GM18502 (cell line): Measurements from ENCODE around the gene SCLT1.
"Not testable (repeated sequence)": the region's sequence is repeated elsewhere in the genome, so short reads cannot be mapped to it uniquely, and the experiment has no call there.

Experiments
- ATAC-seq: cut with Tn5 transposase; IDR thresholded peaks from one replicate; pipeline ENCODE4 v1.9.1; 2021; ENCODE audit warnings: mild to moderate bottlenecking; ENCODE audit not compliant: unreplicated experiment, poor library complexity

SCLT1 gene

DNA sequence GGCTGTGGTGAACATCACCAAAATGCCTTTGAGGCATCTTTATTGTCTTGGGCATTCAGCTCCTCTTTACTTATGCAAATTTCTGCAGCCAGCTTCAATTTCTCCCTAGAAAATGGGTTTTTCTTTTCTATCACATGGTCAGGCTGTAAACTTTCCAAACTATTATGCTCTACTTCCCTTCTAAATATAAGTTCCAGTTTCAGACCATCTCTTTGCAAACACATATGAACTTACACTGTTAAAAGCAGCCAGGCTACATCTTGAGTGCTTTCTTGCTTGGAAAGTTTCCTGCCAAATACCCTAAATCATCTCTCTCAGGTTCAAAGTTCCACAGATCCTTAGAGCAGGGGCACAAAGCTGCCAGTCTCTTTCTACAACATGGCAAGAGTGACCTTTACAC, 13.2 kb downstream of the SCLT1 start:
- ATAC-seq, result no peak

GRCh38 chr4:129077326-129077725, 16.0 kb downstream of the SCLT1 start:
- no peak for ATAC-seq

DNA sequence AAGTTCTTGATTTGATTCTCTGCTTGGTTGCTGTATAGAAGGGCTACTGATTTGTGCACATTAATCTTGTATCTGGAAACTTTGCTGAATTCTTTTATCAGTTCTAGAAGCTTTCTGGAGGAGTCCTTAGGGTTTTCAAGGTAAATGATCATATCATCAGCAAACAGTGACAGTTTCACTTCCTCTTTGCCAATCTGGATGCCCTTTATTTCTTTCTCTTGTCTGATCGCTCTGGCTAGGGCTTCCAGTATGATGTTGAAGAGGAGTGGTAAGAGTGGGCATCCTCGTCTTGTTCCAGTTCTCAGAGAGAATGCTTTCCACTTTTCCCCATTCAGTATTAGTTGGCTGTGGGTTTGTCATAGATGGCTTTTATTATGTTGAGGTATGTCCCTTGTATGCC, 23.8 kb downstream of the SCLT1 start:
- not testable (repeated sequence) for ATAC-seq

DNA sequence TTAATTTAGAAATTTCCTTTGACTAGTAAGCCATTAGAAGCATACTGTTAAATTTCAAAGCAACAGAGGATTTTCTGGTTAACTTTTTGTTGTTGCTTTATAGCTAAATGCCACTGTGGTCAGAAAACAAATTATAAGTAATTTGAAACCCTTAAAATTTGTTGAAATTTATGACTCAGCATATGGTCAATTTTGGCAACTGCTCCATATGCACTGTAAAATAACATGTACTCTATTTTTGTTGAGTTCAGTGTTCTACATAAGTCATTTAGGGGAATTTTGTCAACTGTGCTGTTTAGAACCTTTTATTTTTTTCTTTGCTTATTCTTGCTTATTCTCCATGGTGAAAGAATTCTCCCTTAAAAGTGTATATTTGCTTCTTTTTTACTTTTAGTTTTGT, 28.6 kb downstream of the SCLT1 start:
- ATAC-seq, result no peak

DNA sequence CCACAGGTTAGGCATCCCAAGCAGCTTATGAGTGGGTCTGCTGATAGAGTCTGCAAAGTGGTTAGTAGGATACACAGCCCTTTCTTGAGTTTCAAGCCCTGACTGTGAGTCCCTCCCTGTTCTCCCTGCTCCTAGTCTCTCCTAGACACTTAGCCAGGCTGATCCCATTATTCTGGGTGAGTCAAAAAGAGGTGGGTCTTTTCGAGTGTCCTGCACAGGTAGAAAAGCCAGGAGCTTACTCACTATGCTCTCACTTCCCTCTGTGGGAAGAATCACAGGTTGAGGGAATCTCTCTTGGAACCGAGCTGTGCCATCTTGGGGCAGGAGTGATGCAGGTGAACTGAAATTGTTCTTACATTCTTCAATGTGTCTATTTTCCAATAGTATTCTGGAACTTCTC, 29.7 kb downstream of the SCLT1 start:
- ATAC-seq, result no peak

DNA sequence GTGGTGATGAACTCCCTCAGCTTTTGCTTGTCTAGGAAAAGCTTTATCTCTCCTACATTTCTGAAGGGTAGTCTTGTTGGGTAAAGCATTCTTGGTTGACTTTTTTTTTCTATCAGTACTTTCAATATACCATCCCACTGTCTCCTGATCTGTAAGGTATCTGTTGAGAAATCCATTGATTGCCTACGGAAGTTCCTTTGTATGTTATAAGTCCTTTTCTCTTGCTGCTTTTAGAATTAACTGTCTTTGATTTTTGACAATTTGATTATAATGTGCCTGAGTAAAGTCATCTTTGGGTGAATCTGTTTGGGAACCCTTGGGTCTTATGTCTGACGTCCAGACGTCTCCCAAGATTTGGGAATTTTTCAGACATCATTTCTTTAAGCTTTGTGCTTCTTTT, 30.8 kb downstream of the SCLT1 start:
- ATAC-seq, result no peak

- ATAC-seq, result no peak
Measured at GRCh38 chr4:129059028-129059427, 34.3 kb downstream of the SCLT1 start.

DNA sequence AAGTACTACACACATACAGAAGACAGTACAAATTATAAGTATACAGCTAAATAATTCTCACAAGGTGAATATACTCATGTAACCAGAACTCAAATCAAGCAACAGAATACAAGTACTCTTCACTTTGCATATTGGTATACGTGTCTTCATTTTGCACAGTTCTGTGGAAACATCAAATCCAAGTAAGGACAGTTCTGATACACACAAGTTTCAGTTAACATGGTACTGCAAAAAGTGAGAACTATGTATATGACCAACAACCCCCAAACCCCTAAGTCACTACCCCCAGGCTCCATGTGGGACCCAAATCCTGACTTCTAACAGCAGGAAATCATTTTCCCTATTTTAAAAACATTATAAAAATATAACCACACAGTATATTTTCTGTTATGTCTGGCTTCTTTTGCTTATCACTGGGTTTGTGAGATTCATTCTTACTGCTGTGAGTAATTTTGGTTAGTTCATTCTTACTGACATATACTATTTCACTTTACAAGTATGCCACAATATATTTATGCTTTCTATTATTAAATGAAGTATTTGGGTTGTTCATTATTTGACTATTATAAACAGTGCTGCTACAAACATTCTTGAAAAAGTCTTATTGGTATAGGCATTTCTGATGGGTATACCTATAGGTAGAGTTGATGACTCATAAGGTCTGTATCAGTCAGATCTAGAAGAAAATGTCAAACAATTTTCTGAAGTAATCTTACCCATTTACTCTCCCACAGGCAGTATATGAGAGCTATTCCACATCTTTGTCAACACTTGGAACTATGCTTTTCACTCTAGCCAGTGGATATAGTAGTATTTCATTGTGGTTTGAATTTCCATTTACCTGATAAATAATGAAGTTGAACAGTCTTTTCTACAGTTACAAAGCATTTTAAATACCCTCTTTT, 47.0 kb downstream of the SCLT1 start:
- ATAC-seq, result peak; percentile 74

GRCh38 chr4:129043523-129043922, 49.8 kb downstream of the SCLT1 start:
- no peak for ATAC-seq

GRCh38 chr4:129040471-129040870, 52.9 kb downstream of the SCLT1 start:
- no peak for ATAC-seq

DNA sequence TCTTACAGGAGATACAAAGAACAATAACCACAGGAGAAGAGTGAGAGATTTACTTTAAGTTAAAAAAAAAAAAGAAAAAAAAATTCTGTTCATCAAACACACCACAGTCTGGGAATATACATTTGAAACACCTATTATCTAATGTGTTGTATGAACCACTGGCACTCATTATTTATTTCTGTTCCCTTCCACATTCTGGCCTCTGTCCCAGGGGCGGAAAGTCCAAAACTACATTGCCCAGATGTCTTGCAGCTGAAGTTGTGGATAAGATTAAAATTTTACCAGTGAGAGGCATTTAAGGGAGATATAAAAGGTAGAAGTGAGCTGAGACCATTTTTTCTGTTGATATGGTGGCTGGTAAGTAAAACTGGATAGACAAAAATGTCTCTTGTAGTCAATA, 56.2 kb downstream of the SCLT1 start:
- no peak for ATAC-seq

GRCh38 chr4:129014566-129015509, 78.5 kb downstream of the SCLT1 start:
- ATAC-seq, result no peak

DNA sequence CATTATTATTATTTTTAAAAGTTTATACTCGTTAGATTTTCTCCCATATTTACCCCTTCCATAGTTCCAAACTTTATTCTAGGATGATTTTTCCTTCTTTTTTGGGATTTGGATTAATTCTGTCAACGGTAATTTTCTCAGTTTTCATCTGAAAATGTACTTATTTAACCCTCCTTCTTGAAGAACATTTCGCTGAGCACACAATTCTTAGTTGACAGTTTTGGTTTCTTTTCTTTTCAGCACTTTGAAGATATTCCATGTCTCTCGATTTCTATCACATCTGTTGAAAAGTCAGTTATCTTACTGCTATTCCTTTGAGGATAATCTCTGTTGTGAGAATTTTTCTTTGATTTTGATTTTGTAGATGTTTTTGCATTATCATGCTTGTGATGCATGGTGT, 85.2 kb downstream of the SCLT1 start:
- ATAC-seq, result no peak

DNA sequence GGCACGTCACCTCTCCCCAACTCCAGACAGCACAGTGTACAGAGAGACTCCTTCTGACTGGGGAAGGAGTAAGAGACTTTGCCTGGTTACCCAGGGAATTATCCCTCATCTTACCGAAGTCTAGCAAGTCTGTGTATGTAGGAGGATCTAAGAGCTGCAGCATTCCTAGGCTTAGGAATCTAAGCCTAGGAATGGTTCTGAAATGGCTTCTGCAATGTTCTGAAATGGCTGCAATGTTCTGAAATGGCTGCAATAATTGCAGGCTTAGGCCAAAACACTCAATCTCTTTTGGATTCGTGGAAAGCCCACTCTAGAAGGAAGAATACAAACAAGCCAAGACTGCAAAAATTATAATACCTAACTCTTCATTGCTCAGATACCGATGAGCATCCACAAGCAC, 106.4 kb downstream of the SCLT1 start:
- no peak for ATAC-seq

GRCh38 chr4:128986019-128986418, 107.3 kb downstream of the SCLT1 start:
- no peak for ATAC-seq

DNA sequence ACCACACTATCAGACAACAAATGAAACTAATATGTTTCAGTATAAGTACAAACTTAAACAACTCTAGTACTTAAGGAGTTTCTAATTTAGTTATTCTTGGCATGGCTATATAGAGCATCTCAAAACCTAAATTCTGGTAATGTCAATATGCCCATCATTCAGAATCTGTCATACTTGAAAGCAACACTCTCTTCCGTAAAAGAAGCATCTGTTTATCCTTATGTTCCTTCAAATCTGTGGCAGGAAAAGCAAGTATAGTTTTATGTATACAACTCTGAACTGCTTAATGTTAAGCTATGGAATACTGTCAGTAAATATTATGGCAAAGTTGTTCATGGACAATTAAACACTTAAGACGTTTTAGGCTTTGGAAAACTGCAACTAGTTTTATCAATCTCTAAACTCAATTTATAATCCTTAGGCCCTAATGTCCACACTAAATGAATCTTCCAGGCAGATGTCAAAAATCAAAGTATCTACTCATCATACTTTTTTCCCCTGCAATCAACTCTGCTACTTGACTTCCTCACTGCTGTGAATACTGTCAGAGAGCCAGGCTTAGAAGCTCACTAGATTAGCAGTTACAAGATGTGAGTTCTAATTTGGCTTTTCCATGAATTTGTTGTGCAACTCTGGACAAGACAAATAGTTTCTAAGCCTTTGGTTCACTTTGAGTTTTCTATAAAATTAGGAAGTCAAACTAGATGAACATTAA, 109.4 kb downstream of the SCLT1 start:
- no peak for ATAC-seq

DNA sequence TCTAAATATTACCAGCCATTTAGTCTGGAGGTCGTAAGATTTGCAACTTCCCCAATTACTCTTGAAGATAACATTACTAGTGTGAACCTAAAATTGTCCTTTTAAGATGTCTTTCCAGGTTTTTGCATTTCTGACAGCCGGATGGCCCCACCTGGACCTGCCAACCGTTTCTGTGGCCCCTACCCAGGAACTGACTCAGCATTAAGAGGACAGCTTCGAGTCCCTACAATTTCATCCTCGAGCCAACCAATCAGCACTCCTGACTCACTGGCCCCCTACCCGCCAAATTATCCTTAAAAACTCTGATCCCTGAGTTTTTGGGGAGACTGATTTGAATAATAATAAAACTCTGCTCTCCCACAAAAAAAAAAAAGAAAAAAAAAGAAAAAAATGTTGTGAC, 112.0 kb downstream of the SCLT1 start:
- no peak for ATAC-seq

- no peak for ATAC-seq
Measured at GRCh38 chr4:128980816-128981326, 112.5 kb downstream of the SCLT1 start.

DNA sequence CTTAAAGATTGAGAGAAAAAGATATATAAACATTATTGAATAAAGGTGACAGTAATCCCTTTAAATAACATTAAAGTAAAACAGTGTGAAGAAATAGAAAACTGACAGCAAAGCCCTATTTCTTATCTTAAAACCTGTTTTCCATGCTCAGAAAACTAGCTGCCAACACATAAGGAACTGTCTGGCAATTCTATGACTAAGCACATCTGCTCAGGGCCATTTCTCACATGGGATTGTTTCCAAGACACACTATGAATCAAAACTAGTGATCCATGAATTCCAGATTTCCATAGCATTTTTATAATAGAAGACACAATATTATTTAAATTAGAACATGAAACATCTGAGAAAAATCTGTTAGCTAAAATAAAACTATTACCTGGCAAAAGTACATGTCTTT, 113.4 kb downstream of the SCLT1 start:
- no peak for ATAC-seq

DNA sequence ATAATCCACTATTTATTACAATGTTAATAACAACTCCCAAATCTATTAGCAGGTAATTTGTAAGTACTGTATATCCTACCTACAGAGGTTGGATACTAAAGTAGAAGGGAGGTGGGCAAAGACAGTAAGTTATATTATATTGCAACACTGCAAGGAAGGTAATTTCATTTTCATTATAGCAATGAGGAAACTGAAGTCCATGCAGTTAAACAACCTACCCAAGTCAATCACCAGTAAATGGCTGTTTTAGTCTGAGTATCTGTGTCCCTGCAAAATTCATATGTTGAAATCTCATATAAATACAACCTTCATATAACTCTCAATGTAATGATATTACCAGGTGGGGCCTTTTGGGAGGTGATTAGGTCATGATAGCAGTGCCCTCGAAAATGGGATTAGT, 114.4 kb downstream of the SCLT1 start:
- ATAC-seq, result no peak
